Stimulated activated naive B cell treated with anti-CD40 and anti-IgM and Interleukin-4, amounts not matched to agents 10 μg/mL and 1 μg/mL and 100 μg/mL, for 72 hours (primary cell): Measurements from ENCODE around the gene NUMB.
A peak's percentile ranks its signal among the peaks of the same experiment; 100 is the strongest.
"Not testable (repeated sequence)": the region's sequence is repeated elsewhere in the genome, so short reads cannot be mapped to it uniquely, and the experiment has no call there.

ENCODE experiments used
- ATAC-seq, 2 donors: fragments of 150-1000 bp; cut with Tn5 transposase; replicated peaks; 2 replicates each; pipeline ENCODE4 v1.10.0; 2021; ENCODE audit warnings: moderate library complexity in 1 of 2
- DNase-seq: peaks from one replicate; pipeline ENCODE4 v3.0.0; 2021
- H3K27ac Mint-ChIP-seq: one replicate; pipeline ENCODE4 v1.8.0; 2022; ENCODE audit warnings: mild to moderate bottlenecking, mixed read lengths
- H3K27me3 Mint-ChIP-seq, 2 donors: one replicate each; pipeline ENCODE4 v1.8.0; 2022; ENCODE audit warnings: mixed read lengths in 2 of 2
- H3K36me3 Mint-ChIP-seq, 2 donors: one replicate each; pipeline ENCODE4 v1.8.0; 2022; ENCODE audit warnings: mixed read lengths in 2 of 2, mild to moderate bottlenecking in 1 of 2
- H3K4me1 Mint-ChIP-seq, 2 donors: one replicate each; pipeline ENCODE4 v1.8.0; 2022; ENCODE audit warnings: mixed read lengths in 2 of 2, mild to moderate bottlenecking in 1 of 2
- H3K4me3 Mint-ChIP-seq, 2 donors: one replicate each; pipeline ENCODE4 v1.8.0; 2022; ENCODE audit warnings: mild to moderate bottlenecking in 2 of 2, mixed read lengths in 2 of 2, moderate library complexity in 1 of 2
- H3K9me3 Mint-ChIP-seq, 2 donors: one replicate each; pipeline ENCODE4 v1.8.0; 2022; ENCODE audit warnings: mixed read lengths in 2 of 2, mild to moderate bottlenecking in 1 of 2

Gene NUMB

DNA sequence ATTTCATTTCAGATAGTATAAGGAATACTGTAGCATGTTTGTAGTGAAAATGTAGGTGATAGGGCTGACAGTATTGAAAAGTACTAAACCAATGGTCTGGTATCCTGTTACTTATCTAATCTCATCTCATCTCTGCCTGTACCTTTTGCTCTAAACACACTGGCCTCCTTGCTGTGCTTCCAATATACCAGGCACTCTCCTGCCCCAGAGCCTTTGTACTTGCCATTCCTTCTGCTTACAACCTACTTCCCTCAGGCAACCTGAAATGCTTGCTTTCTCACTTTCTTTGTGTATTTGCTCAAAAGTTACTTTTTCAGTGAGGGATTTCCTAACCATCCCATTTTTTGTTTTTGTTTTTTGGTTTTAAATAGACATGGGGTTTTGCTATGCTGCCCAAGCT, 119.1 kb downstream of the NUMB start:
- Mint-ChIP-seq H3K4me1 (peaks cover 5 to 10% of the 10 kb centered on the region in 2 donors), H3K4me3 (no peak overlapping the region), H3K27me3 (no peaks in the 10 kb centered on the region), H3K36me3 (peaks cover 4 to 8% of the 10 kb centered on the region in 2 donors), H3K9me3 (no peaks in the 10 kb centered on the region), H3K27ac (peak overlapping the region; percentile 52)
- no peak for DNase-seq
- no peak for ATAC-seq

DNA sequence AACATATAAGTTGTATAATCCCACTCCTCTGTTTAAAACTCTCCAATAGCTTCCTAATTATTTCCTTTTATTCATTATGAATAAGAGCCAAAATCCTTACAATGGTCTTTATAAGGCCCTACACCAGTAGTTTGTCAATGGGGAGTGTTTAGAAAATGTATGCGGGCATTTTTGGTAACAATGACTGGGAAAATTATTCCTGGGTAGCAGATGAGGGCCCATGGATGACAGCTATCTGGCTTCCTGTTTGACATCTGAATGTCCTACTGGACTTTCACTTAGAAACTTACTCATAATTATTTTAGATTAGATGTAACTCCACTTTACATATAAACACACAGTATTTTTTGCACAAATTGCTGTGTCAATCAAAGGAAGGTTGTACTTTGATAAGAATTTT, 119.8 kb downstream of the NUMB start:
- H3K4me1 Mint-ChIP-seq = peaks cover 5 to 10% of the 10 kb centered on the region in 2 donors
- no peaks in the 10 kb centered on the region for H3K9me3 Mint-ChIP-seq
- no peak for ATAC-seq
- no peak for DNase-seq
- no peaks in the 10 kb centered on the region for H3K27me3 Mint-ChIP-seq
- no peak overlapping the region for H3K27ac Mint-ChIP-seq
- peaks cover 4 to 11% of the 10 kb centered on the region in 2 donors for H3K36me3 Mint-ChIP-seq
- no peak overlapping the region for H3K4me3 Mint-ChIP-seq

DNA sequence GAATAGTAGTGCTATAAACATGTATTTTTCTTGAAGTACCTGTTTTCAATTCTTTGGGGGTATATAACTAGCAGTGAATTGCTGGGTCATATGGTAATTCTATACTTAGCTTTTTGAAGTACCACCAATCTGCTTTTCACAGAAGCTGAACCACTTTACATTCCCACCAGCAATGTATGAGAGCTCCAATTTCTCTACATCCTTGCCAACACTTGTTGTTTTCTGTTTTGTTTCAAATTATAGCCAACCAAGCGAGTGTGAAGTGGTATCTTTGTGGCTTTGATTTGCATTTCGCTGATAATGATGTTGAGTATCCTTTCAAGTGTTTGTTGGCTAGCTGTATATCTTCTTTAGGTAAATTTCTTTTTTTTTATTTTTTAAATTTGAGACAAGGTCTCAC, 125.3 kb downstream of the NUMB start:
- Mint-ChIP-seq H3K4me3 (no peak overlapping the region), H3K36me3 (peaks cover 12 to 14% of the 10 kb centered on the region in 2 donors), H3K27me3 (no peaks in the 10 kb centered on the region), H3K4me1 (peaks cover 3 to 16% of the 10 kb centered on the region in 2 donors), H3K27ac (no peak overlapping the region), H3K9me3 (no peaks in the 10 kb centered on the region)
- ATAC-seq (no peak), DNase-seq (no peak)

DNA sequence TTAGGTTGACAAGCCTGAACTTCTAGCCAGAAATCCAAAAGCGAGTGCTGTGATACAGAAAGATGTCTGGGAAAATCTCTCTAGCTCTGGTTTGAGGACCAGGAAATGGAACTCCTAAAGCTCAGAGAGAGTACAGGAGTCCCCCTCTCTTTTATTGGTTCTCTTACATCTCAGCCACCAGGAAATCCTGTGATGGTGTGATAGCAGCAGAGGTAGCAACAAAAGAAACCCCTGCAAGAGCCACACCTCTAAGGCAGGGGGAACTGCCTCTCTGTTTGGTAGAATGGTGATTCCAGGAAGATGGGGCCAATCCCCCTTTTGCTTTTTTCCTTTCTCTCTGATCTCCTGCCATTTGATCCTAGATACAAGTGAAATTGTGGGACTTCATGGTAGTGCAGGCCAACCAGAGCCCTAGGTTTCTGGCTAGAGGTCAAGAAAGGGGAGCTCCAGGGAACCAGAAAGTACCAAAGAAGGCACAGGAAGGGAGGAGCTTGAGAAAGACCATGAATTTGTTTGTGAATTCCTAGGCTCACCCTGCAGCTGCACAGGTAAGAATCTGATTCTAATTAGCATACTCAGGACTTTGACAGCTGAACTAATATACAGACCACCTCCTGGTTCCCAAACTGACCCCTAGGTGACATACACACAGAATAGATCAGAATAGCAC, 132.6 kb downstream of the NUMB start:
- DNase-seq = no peak
- no peaks in the 10 kb centered on the region for H3K27me3 Mint-ChIP-seq
- no peaks in the 10 kb centered on the region for H3K9me3 Mint-ChIP-seq
- ATAC-seq = no peak
- H3K27ac Mint-ChIP-seq = peak overlapping the region; percentile 69
- H3K4me1 Mint-ChIP-seq = peaks cover 12 to 34% of the 10 kb centered on the region in 2 donors
- H3K36me3 Mint-ChIP-seq = peaks cover 0 to 6% of the 10 kb centered on the region in 2 donors
- no peak overlapping the region for H3K4me3 Mint-ChIP-seq

DNA sequence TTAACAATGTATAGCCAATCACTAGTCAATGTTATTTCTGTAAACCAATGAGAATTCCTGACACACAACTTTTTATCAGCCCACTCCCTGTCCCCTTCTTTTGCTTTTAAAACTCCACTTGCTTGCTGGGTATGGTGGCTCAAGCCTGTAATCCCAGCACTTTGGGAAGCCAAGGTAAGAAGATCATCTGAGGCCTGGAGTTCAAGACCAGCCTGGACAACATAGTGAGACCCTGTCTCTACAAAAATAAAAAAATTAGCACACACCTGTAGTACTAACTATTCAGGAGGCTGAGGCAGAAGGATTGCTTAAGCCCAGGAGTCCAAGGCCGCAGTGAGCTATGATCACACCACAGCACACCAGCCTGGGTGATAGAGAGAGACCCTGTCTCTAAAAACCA, 133.3 kb downstream of the NUMB start:
- no peak overlapping the region for H3K4me3 Mint-ChIP-seq
- DNase-seq (no peak), ATAC-seq (no peak)
- H3K9me3 Mint-ChIP-seq = no peaks in the 10 kb centered on the region
- peak overlapping the region; percentile 52 for H3K27ac Mint-ChIP-seq
- H3K36me3 Mint-ChIP-seq = peaks cover 0 to 6% of the 10 kb centered on the region in 2 donors
- H3K27me3 Mint-ChIP-seq = no peaks in the 10 kb centered on the region
- peaks cover 12 to 27% of the 10 kb centered on the region in 2 donors for H3K4me1 Mint-ChIP-seq

DNA sequence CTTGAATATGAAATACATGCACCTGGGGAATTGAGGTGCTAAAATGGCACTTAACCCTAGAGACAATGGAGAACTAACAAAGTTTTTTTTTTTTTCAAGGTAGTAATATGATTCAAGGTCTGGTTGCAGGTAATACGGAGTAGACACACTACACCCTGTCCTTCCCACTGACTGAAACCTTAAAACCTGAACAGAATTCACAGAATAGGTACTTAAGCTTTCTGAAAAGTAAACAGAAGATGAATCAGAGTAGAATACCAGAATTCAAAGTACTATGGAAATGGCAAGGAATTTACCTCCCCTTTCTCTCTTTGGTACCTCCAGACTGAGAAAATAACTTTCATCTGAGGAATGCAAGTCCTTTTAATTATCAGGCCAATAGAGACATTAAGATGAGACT, 133.8 kb downstream of the NUMB start:
- no peak overlapping the region for H3K27ac Mint-ChIP-seq
- H3K4me3 Mint-ChIP-seq = no peak overlapping the region
- DNase-seq (no peak), ATAC-seq (no peak)
- H3K27me3 Mint-ChIP-seq = no peaks in the 10 kb centered on the region
- peaks cover 0 to 8% of the 10 kb centered on the region in 2 donors for H3K36me3 Mint-ChIP-seq
- peaks cover 11 to 23% of the 10 kb centered on the region in 2 donors for H3K4me1 Mint-ChIP-seq
- no peaks in the 10 kb centered on the region for H3K9me3 Mint-ChIP-seq

DNA sequence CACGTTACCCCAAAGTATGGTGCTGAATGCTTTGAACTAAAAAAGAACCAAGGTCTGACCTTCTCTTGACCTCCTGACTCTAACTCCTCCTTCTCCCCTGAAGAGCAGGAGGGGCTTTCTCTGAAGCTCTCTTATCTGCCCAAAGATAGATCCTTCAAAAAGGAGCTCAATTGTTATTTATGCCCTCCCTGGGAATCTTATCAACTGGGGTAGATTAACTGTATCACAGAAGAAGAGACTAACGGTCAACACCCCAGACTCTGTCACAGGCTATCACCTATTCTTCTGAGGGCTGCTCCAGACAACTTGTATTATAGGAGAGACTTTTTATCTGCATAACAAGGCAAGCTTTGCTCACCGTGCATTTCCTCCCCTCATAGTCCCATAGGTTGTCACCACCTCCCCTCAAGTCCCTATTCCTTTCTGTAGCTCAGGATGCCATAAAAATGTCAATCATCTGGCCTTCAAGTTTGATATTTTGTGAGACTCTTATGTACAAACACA, 134.4 kb downstream of the NUMB start:
- Mint-ChIP-seq H3K4me1 (peaks cover 8 to 17% of the 10 kb centered on the region in 2 donors), H3K4me3 (no peak overlapping the region), H3K27me3 (no peaks in the 10 kb centered on the region), H3K36me3 (peaks cover 0 to 6% of the 10 kb centered on the region in 2 donors), H3K9me3 (no peaks in the 10 kb centered on the region), H3K27ac (no peak overlapping the region)
- ATAC-seq (no peak), DNase-seq (no peak)

DNA sequence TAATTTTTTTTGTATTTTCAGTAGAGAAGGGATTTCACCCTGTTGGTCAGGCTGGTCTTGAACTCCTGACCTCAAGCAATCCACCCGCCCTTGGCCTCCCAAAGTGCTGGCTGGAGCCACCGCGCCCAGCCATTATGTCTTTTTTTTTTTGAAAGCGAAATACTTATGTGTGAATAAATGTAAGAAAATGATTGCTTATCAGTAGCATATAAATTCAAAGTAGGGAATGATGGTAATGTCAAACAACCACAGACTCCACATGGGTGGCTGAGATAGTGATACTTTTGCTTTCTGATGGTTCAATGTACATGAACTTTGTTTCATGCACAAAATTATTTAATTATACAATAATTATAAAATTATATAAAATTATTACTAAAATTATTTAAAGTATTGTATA, 145.2 kb downstream of the NUMB start:
- Mint-ChIP-seq H3K9me3 (peaks cover 0 to 3% of the 10 kb centered on the region in 2 donors), H3K4me3 (no peak overlapping the region), H3K27me3 (no peaks in the 10 kb centered on the region), H3K27ac (no peak overlapping the region), H3K36me3 (peaks cover 4 to 5% of the 10 kb centered on the region in 2 donors), H3K4me1 (peaks cover 4 to 15% of the 10 kb centered on the region in 2 donors)
- DNase-seq (no peak), ATAC-seq (no peak)

DNA sequence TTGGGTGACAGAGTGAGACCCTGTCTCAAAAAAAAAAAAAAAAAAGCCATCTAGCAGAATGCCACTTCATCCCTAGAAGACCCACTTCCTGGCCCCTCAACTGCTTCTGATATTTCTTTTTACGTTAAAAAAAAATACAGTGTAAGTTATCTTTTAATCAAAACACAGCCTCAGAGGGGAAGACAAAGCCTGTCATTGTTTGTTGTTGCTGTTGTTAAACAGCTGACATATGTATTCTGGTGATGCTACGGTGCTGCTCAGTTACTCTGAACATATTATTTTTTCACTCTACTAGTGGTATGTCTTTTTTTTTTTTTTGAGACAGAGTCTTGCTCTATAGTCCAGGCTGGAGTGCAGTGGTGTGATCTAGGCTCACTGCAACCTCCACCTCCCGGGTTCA, 145.7 kb downstream of the NUMB start:
- Mint-ChIP-seq H3K36me3 (peaks cover 5 to 7% of the 10 kb centered on the region in 2 donors), H3K9me3 (peaks cover 0 to 3% of the 10 kb centered on the region in 2 donors), H3K27ac (no peak overlapping the region), H3K4me1 (peaks cover 4 to 15% of the 10 kb centered on the region in 2 donors), H3K4me3 (no peak overlapping the region), H3K27me3 (no peaks in the 10 kb centered on the region)
- ATAC-seq (no peak), DNase-seq (no peak)

DNA sequence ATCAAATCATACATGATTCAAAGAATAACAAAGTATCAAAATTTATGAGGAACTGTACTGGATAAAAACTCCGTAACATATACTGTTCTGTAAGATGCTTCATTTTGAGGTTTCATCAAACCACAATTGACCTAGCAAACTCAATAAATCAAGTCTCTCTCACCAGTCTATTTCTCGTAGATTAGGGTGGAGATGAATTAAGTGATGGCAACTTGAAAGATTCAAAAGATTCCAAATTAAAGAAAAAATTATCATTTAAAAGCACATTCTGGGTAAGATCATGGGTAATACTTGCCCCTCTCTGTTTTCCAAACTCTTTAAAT, 146.7 kb downstream of the NUMB start:
- ATAC-seq = peak in 1 of 2 donors; percentile 19
- Mint-ChIP-seq H3K27me3 (no peaks in the 10 kb centered on the region), H3K36me3 (peaks cover 8 to 11% of the 10 kb centered on the region in 2 donors), H3K9me3 (peaks cover 0 to 3% of the 10 kb centered on the region in 2 donors), H3K27ac (peak overlapping the region; percentile 67), H3K4me3 (peak overlapping the region in 1 of 2 donors; percentile 22), H3K4me1 (peaks cover 7 to 19% of the 10 kb centered on the region in 2 donors)
- no peak for DNase-seq

DNA sequence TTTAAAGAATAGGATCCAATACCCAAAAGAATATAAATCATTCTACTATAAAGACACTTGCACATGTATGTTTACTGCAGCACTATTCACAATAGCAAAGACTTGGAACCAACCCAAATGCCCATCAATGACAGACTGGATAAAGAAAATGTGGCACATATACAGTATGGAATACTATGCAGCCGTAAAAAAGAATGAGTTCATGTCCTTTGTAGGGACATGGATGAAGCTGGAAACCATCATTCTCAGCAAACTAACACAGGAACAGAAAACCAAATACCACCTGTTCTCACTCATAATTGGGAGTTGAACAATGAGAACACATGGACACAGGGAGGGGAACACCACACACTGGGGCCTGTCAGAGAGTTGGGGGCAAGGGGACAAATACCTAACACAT, 149.1 kb downstream of the NUMB start:
- not testable (repeated sequence) for ATAC-seq, H3K4me3 Mint-ChIP-seq, DNase-seq, H3K9me3 Mint-ChIP-seq, H3K27me3 Mint-ChIP-seq
- H3K36me3 Mint-ChIP-seq = peaks cover 8 to 11% of the 10 kb centered on the region in 2 donors
- H3K27ac Mint-ChIP-seq = peak overlapping the region; percentile 60
- peaks cover 14 to 26% of the 10 kb centered on the region in 2 donors for H3K4me1 Mint-ChIP-seq

DNA sequence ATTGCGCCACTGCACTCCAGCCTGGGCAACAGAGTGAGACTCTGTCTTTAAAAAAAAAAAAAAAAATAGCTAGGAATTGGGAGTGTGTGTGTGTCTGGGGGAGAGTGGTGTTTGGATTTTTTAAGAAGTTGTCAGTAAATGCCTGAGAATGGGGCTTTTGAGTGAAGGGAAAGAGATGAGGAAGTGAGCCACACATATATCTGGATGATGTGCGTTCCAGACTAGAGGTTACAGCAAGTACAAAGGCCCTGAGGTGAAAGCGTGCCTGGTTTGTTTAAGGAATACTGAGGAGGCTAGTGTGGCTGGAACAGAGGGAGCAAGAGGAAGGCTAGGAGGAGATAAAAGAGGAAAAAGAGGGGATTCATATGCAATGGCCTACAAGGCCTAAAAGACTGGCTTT, 151.1 kb downstream of the NUMB start:
- Mint-ChIP-seq H3K4me1 (peaks cover 20 to 37% of the 10 kb centered on the region in 2 donors), H3K9me3 (peaks cover 0 to 3% of the 10 kb centered on the region in 2 donors), H3K27ac (no peak overlapping the region), H3K27me3 (no peaks in the 10 kb centered on the region), H3K36me3 (peaks cover 6 to 11% of the 10 kb centered on the region in 2 donors), H3K4me3 (no peak overlapping the region)
- ATAC-seq = no peak
- DNase-seq = no peak

DNA sequence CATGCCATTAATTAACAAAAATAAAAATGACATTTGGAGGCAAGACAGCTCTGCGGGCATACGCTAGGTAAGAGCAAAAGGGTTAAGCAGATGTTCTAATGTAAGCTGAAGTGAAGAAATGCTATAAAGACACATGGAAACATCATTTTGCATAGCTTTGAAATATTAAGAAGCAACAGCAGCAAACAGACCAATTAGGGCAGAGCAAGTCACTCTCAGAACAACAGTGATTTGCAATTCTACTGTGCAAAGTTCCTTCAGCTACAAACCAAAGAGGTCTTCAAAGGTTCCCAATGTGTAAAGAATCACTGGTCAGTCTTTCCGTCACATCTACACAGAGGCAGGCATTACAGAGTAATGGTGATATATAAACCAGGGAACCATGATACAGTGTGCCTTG, 152.8 kb downstream of the NUMB start:
- no peak overlapping the region for H3K4me3 Mint-ChIP-seq
- H3K27ac Mint-ChIP-seq = no peak overlapping the region
- no peaks in the 10 kb centered on the region for H3K27me3 Mint-ChIP-seq
- H3K36me3 Mint-ChIP-seq = peaks cover 6 to 11% of the 10 kb centered on the region in 2 donors
- peaks cover 16 to 24% of the 10 kb centered on the region in 2 donors for H3K4me1 Mint-ChIP-seq
- peaks cover 0 to 3% of the 10 kb centered on the region in 2 donors for H3K9me3 Mint-ChIP-seq
- ATAC-seq (no peak), DNase-seq (no peak)

DNA sequence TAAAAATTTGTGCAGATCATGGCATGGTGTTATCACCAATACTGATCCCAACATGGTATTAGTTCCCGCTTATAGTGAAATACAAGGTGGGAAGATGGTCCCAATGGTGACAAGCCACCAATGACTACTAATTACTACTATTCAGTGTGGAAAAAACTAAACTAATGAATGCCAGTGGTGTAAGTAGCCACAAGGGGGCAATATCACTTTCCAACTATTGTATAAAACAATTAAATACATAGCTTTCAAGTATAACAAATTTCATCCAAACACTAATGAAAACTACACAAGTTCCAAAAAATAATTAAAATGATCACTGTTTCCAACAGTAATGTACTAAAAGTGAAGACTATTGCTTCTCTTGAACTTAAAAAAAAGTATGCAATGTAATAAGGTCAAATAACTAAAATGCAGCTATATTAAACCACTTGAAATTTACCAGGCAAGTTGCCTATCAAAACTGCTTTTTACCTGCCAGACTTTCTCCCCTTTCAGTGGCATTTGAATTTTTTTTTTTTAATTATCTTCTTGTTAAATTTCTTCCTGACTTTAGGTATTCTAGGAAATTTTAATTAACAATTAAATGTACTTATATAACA, 163.0 kb downstream of the NUMB start:
- Mint-ChIP-seq H3K27ac (no peak overlapping the region), H3K4me3 (no peak overlapping the region), H3K4me1 (peaks cover 1 to 7% of the 10 kb centered on the region in 2 donors), H3K36me3 (peaks cover 7 to 15% of the 10 kb centered on the region in 2 donors), H3K27me3 (no peaks in the 10 kb centered on the region), H3K9me3 (no peaks in the 10 kb centered on the region)
- DNase-seq = no peak
- peak; percentile 52 to 53 for ATAC-seq
